NCI-H2227 (cell line): ENCODE results near the gene LAMB4.

Experiments used
- DNase-seq: peaks from one replicate; lab custom pipeline; 2025; ENCODE audit not compliant: unreplicated experiment; lab: John Stamatoyannopoulos, UW

Gene LAMB4

DNA sequence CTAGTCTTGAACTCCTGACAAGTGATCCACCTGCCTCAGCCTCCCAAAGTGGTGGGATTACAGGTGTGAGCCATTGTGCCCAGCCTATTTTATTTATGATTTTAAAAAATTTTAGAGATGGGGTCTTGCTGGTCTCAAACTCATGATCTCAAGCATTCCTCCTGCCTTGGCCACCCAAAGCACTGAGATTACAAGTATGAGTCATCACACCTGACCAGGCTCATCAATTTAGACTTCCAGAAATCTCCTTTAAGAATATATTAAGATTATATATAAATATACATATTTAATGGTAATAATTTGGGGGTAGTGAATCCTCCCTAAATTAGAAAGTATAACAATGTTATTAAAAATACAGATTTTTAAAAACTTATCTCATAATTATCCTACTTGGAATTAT is 156.3 kb downstream of the LAMB4 start:
- no peak for DNase-seq
